ENCODE measurements around the gene EEFSEC.

GRCh38 chr3:128351546-128351945 lies 198.3 kb downstream of the EEFSEC start:
- TF ChIP-seq EZH2phosphoT487 (IDR thresholded peaks at IDR 0.05; ENCODE audit: borderline replicate concordance, low read length), result no peak
- TF ChIP-seq, protein P1, sequence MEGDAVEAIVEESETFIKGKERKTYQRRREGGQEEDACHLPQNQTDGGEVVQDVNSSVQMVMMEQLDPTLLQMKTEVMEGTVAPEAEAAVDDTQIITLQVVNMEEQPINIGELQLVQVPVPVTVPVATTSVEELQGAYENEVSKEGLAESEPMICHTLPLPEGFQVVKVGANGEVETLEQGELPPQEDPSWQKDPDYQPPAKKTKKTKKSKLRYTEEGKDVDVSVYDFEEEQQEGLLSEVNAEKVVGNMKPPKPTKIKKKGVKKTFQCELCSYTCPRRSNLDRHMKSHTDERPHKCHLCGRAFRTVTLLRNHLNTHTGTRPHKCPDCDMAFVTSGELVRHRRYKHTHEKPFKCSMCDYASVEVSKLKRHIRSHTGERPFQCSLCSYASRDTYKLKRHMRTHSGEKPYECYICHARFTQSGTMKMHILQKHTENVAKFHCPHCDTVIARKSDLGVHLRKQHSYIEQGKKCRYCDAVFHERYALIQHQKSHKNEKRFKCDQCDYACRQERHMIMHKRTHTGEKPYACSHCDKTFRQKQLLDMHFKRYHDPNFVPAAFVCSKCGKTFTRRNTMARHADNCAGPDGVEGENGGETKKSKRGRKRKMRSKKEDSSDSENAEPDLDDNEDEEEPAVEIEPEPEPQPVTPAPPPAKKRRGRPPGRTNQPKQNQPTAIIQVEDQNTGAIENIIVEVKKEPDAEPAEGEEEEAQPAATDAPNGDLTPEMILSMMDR (conservative IDR thresholded peaks at IDR 0.05; ENCODE audit: low read depth, low read length), result no peak

Data from PC-3 (cell line).